A549 treated with GW870086 at 1 μM for 4 hours (cell line): Measurements from ENCODE around the gene MAGEC2. TPM values are rescaled to one million over a fixed set of nuclear protein-coding genes. Genes with fewer than 3 reads are reported as not detected.

Source experiments
- total RNA-seq: library from RNA; stranded (reverse); fragments of 200-300 nt; extraction: Qiagen RNA extraction; gene quantifications from 5 replicates; pipeline ENCODE4 v1.2.3, GENCODE V29; 2022; ENCODE audit warnings: low read depth

Gene MAGEC2, protein sequence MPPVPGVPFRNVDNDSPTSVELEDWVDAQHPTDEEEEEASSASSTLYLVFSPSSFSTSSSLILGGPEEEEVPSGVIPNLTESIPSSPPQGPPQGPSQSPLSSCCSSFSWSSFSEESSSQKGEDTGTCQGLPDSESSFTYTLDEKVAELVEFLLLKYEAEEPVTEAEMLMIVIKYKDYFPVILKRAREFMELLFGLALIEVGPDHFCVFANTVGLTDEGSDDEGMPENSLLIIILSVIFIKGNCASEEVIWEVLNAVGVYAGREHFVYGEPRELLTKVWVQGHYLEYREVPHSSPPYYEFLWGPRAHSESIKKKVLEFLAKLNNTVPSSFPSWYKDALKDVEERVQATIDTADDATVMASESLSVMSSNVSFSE
- total RNA-seq: not detected in 5 replicates

DNA sequence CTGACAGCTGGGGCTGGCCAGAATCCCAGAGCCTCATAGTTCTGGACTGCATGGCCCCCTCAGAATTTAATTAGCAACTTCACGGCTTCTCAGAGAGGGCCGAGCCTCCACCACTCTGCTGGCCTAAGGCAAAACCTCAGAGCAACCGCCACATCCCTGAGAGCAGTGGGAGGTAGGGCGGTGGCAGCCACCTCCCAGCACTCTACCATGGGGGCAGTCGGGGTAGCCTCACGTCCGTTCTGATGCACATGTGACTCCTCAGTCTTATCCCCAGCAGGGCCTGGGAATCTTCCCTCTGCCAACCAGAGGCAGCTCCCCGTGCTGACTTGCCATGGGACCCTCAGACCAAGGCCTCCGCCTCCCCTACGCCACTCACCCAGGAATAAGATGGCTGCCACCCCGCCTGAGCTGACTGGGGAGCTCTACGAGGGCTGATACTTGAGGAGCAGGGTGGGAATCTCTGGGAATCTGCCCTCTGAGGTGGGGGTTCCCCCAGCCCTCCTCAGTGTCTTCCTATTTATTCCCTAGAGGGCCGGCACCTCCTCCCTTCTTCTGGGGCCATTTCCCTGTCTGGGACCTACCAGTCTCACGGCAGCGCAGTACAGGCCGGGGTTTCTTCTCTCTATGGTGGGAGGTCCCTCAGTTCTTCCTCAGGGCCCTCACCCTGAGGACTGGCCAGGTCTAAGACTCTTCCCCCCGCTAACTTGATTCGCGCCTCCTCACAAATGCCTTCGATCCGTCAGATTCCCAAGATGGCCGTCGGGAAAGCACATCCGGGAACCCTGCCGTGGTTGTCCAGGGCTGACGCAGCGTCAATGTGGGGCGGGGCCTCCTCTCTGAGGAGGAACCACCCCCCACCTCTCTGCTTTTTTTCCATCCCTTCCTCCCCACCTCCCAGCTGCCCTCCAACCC, at the start of gene MAGEC2:
Gene MAGEC2, minus strand, starts transcription at position 769 of the 912 bp plus-strand sequence. CDS start 1,303 bp downstream, outside the sequence.

